H9 (cell line): ENCODE data around the gene PRDM11. TPM values are rescaled to one million over a fixed set of nuclear protein-coding genes. Genes with fewer than 3 reads are reported as not detected.

ENCODE experiments used
- DNase-seq: peaks from one replicate; pipeline ENCODE4 v3.0.0-alpha.2; 2017
- H2AFZ ChIP-seq: one replicate; pipeline ENCODE4 v1.6.1; 2013; ENCODE audit warnings: mild to moderate bottlenecking, low read length, control low read depth, moderate library complexity
- H2AK5ac ChIP-seq: 2 replicates; pipeline ENCODE4 v1.6.1; 2013; ENCODE audit warnings: low read length, control low read depth, mixed read lengths; ENCODE audit not compliant: insufficient read length
- H2BK120ac ChIP-seq: one replicate; pipeline ENCODE4 v1.6.1; 2013; ENCODE audit warnings: low read depth, mild to moderate bottlenecking, low read length, control low read depth, inconsistent platforms; ENCODE audit not compliant: poor library complexity, severe bottlenecking
- H2BK12ac ChIP-seq: 2 replicates; pipeline ENCODE4 v1.6.1; 2013; ENCODE audit warnings: low read length, control low read depth, mixed read lengths, low read depth; ENCODE audit not compliant: insufficient read length
- H2BK15ac ChIP-seq: 2 replicates; pipeline ENCODE4 v1.6.1; 2013; ENCODE audit warnings: low read depth, low read length, control low read depth
- H2BK20ac ChIP-seq: one replicate; pipeline ENCODE4 v1.6.1; 2013; ENCODE audit warnings: low read depth, mild to moderate bottlenecking, low read length, control low read depth, inconsistent platforms; ENCODE audit not compliant: poor library complexity, severe bottlenecking
- H2BK5ac ChIP-seq: 2 replicates; pipeline ENCODE4 v1.6.1; 2013; ENCODE audit warnings: low read length, control low read depth, mixed read lengths; ENCODE audit not compliant: insufficient read length
- H3K14ac ChIP-seq: 2 replicates; pipeline ENCODE4 v1.6.1; 2013; ENCODE audit warnings: low read length, control low read depth; ENCODE audit not compliant: insufficient read depth
- H3K18ac ChIP-seq: 2 replicates; pipeline ENCODE4 v1.6.1; 2013; ENCODE audit warnings: low read depth, mild to moderate bottlenecking, mixed read lengths, low read length, control low read depth; ENCODE audit not compliant: insufficient read length
- H3K23ac ChIP-seq: 2 replicates; pipeline ENCODE4 v1.6.1; 2013; ENCODE audit warnings: low read length, control low read depth, mixed read lengths, low read depth; ENCODE audit not compliant: insufficient read length
- H3K23me2 ChIP-seq: 2 replicates; pipeline ENCODE4 v1.6.1; 2013; ENCODE audit warnings: low read depth, mild to moderate bottlenecking, mixed read lengths, low read length, control low read depth; ENCODE audit not compliant: insufficient read length, poor library complexity, severe bottlenecking
- H3K27ac ChIP-seq: 2 replicates; pipeline ENCODE4 v1.5.1; 2013; ENCODE audit warnings: low read length, control low read depth, mixed read lengths, low read depth; ENCODE audit not compliant: insufficient read length
- H3K27me3 ChIP-seq: 2 replicates; pipeline ENCODE4 v1.6.1; 2013; ENCODE audit warnings: low read length, control low read depth, inconsistent platforms; ENCODE audit not compliant: insufficient read depth
- H3K4ac ChIP-seq: 2 replicates; pipeline ENCODE4 v1.6.1; 2013; ENCODE audit warnings: low read depth, mild to moderate bottlenecking, control low read depth, inconsistent platforms, low read length, moderate library complexity
- H3K4me1 ChIP-seq: 2 replicates; pipeline ENCODE4 v1.6.1; 2013; ENCODE audit warnings: low read length, control low read depth, inconsistent platforms; ENCODE audit not compliant: insufficient read depth
- H3K4me2 ChIP-seq: 2 replicates; pipeline ENCODE4 v1.6.1; 2013; ENCODE audit warnings: low read length, control low read depth, mixed read lengths; ENCODE audit not compliant: insufficient read length, insufficient read depth
- H3K56ac ChIP-seq: 2 replicates; pipeline ENCODE4 v1.6.1; 2013; ENCODE audit warnings: low read depth, mild to moderate bottlenecking, mixed read lengths, low read length, control low read depth; ENCODE audit not compliant: insufficient read length
- H3K79me1 ChIP-seq: 2 replicates; pipeline ENCODE4 v1.6.1; 2013; ENCODE audit warnings: low read depth, mild to moderate bottlenecking, moderate library complexity, low read length, control low read depth, inconsistent platforms; ENCODE audit not compliant: insufficient read depth, poor library complexity, severe bottlenecking
- H3K79me2 ChIP-seq: 2 replicates; pipeline ENCODE4 v1.6.1; 2013; ENCODE audit warnings: low read length, control low read depth, inconsistent platforms; ENCODE audit not compliant: insufficient read depth
- H3K9ac ChIP-seq: 2 replicates; pipeline ENCODE4 v1.6.1; 2013; ENCODE audit warnings: low read length, control low read depth, mixed read lengths; ENCODE audit not compliant: insufficient read length; ENCODE audit errors: extremely low read depth
- H3K9me3 ChIP-seq: one replicate; pipeline ENCODE4 v1.6.1; 2013; ENCODE audit warnings: low read depth, low read length, inconsistent platforms; ENCODE audit not compliant: control insufficient read depth
- H3T11ph ChIP-seq: one replicate; pipeline ENCODE4 v1.6.1; 2013; ENCODE audit warnings: mild to moderate bottlenecking, low read length, control low read depth, inconsistent platforms
- H4K20me1 ChIP-seq: one replicate; pipeline ENCODE4 v1.6.1; 2013; ENCODE audit not compliant: control insufficient read depth, insufficient read length, insufficient read depth
- H4K5ac ChIP-seq: 2 replicates; pipeline ENCODE4 v1.6.1; 2013; ENCODE audit warnings: low read depth, mild to moderate bottlenecking, mixed read lengths, low read length, control low read depth; ENCODE audit not compliant: insufficient read length
- H4K8ac ChIP-seq: replicated peaks from 2 replicates; pipeline ENCODE4 v1.6.1; 2013; ENCODE audit warnings: low read length, control low read depth, mixed read lengths, low read depth; ENCODE audit not compliant: insufficient read length
- H4K91ac ChIP-seq: 2 replicates; pipeline ENCODE4 v1.6.1; 2013; ENCODE audit warnings: low read depth, mild to moderate bottlenecking, moderate library complexity, mixed read lengths, low read length, control low read depth; ENCODE audit not compliant: insufficient read length
- H3K27ac Mint-ChIP-seq, 3 experiments: 2 replicates in 2 of 3; 3 replicates in 1 of 3; pipeline ENCODE4 v1.8.0; 2020 to 2021; ENCODE audit warnings: mixed read lengths in 3 of 3, mild to moderate bottlenecking in 1 of 3, moderate library complexity in 1 of 3
- H3K27me3 Mint-ChIP-seq: 2 replicates; pipeline ENCODE4 v1.8.0; 2021; ENCODE audit warnings: low read depth, mild to moderate bottlenecking, moderate library complexity, mixed read lengths
- H3K36me3 Mint-ChIP-seq, 3 experiments: 2 replicates in 2 of 3; 3 replicates in 1 of 3; pipeline ENCODE4 v1.8.0; 2020 to 2021; ENCODE audit warnings: low read depth in 3 of 3, mixed read lengths in 3 of 3; ENCODE audit not compliant: insufficient read depth in 1 of 3
- H3K4me1 Mint-ChIP-seq, 2 experiments: 2 replicates each; pipeline ENCODE4 v1.8.0; 2020; ENCODE audit warnings: mixed read lengths in 2 of 2
- H3K4me3 Mint-ChIP-seq, 2 experiments: 2 replicates in 1 of 2; 3 replicates in 1 of 2; pipeline ENCODE4 v1.8.0; 2020 to 2021; ENCODE audit warnings: mild to moderate bottlenecking in 2 of 2, mixed read lengths in 2 of 2, moderate library complexity in 1 of 2
- H3K9me3 Mint-ChIP-seq, 2 experiments: 2 replicates in 1 of 2; 3 replicates in 1 of 2; pipeline ENCODE4 v1.8.0; 2020; ENCODE audit warnings: mild to moderate bottlenecking in 2 of 2, mixed read lengths in 2 of 2, moderate library complexity in 1 of 2
- CTCF ChIP-seq: fragments of 200-600 bp; sonication (generic); conservative IDR thresholded peaks from 3 replicates; pipeline ENCODE4 v1.8.0; 2021; ENCODE audit warnings: antibody characterized with exemption, mild to moderate bottlenecking
- WGBS: extraction: QIAGEN DNeasy Blood & Tissue Kit; methylation state at CpG from one replicate; pipeline ENCODE4 v1.1.7; 2013; ENCODE audit warnings: missing lambda C conversion rate, low lambda C conversion rate, mixed read lengths; ENCODE audit not compliant: insufficient read length; ENCODE audit errors: extremely low coverage; 5-methylcytosine and 5-hydroxymethylcytosine counted together
- total RNA-seq: library from RNA; stranded (reverse); gene quantifications from 2 replicates; pipeline ENCODE4 v1.2.1, GENCODE V29; 2021

The PRDM11 gene
- total RNA-seq, 1 experiment from 2014 or later: 11.5 TPM

- no peak overlapping the region for H3K4me3 Mint-ChIP-seq
- peak overlapping the region in 1 of 3 experiments; percentile 59; a peak in 1 of 7 replicates for H3K27ac Mint-ChIP-seq
- Histone ChIP-seq H3K23ac (no peak overlapping the region), H3T11ph (no peak overlapping the region), H3K27me3 (no peaks in the 10 kb centered on the region), H4K5ac (no peak overlapping the region), H2BK20ac (no peak overlapping the region), H3K4me1 (no peaks in the 10 kb centered on the region; the same call in 1 of the 2 replicates), H4K20me1 (no peaks in the 10 kb centered on the region), H4K91ac (no peak overlapping the region), H3K4ac (no peak overlapping the region), H3K79me1 (no peaks in the 10 kb centered on the region), H3K18ac (no peak overlapping the region), H3K9me3 (no peaks in the 10 kb centered on the region), H3K23me2 (no peaks in the 10 kb centered on the region), H3K4me2 (no peak overlapping the region), H3K56ac (no peak overlapping the region), H4K8ac (no peak overlapping the region), H2AFZ (no peak overlapping the region), H2BK15ac (no peak overlapping the region), H2BK5ac (no peak overlapping the region), H3K14ac (no peak overlapping the region), H3K9ac (no peak overlapping the region), H2BK12ac (no peak overlapping the region), H3K79me2 (no peaks in the 10 kb centered on the region), H2AK5ac (no peak overlapping the region), H3K27ac (no peak overlapping the region), H2BK120ac (no peak overlapping the region)
- H3K36me3 Mint-ChIP-seq: peaks cover 0 to 8% (median 2%) of the 10 kb centered on the region in 3 experiments; a peak in 3 of 7 replicates
- H3K9me3 Mint-ChIP-seq: no peaks in the 10 kb centered on the region
- peak; percentile 79 for TF ChIP-seq CTCF
- peaks cover 18% of the 10 kb centered on the region for H3K27me3 Mint-ChIP-seq
- DNase-seq: peak; percentile 52
- peaks cover 8 to 9% of the 10 kb centered on the region in 2 experiments for H3K4me1 Mint-ChIP-seq
- WGBS: no CpG with 5 or more reads among the region's 14 CpGs
These were observed 36.5 kb downstream of the PRDM11 start for GRCh38 chr11:45182902-45183301.
